CD4-positive, alpha-beta T cell treated with Interleukin-17A for 4 hours (primary cell): ENCODE data around the gene TBC1D8B.

Source experiments
- DNase-seq: peaks from one replicate; pipeline ENCODE4 v3.0.0-alpha.2; 2020; ENCODE audit warnings: mixed read lengths

Gene TBC1D8B

DNA sequence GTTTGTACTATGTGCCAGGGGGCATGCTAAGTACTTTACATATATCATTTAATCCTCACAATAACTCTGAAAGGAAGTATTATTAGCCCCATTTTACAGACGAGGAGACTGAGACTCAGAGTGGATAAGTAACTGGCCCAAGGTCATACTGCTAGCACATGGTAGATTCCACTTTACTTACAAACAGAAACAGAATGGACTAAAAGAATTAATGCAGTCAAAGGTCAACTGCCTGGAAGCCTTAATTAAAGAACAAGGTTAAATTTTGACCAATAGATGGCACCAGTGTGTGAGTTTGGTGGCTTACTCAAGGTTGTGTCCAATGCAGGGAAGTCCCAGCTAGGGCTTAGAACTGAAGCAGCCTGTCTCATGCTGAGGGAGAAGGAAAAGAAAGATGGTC, 96.0 kb downstream of the TBC1D8B start:
- peak; percentile 14 for DNase-seq

DNA sequence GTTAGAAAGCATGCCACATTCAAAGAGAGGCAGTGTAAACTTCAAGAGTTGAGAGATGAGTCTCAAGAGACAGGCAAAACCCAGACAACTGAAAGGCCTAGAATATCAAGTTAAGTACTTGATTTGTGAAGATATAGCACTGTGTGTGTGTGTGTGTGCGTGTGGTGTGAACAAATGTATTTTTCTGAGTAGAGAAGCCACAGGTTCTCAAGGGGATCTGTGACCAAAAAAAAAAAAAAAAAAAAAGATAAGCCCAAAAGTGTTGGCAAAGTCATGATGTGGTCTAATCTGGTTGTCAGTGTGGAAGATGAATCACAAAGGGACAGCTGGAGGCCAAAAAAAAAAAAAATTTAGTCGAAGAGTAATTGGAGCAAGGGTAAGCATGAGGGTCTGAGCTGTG, 96.8 kb downstream of the TBC1D8B start:
- DNase-seq = no peak

- no peak for DNase-seq
These were observed 97.4 kb downstream of the TBC1D8B start for GRCh38 chrX:106899841-106900240.

DNA sequence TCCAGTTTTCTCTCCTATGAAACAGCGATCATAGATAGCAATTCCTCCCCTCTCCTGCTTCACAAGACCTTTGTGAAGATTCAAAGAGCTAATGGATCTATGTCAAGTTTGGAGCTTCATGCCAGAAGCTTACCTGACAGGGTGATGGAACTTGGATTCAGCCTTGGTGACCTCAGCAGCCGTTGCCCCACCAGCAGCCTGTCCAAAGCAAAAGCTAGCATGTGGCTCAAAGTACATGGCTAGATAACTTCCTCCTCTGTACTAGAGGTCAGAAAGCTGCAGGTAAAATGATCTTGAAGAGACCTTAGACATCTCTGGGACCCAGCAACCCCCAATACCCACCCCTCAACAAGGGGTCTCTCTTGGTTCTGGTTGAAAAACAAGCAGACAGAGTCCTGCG, 98.9 kb downstream of the TBC1D8B start:
- DNase-seq = no peak

DNA sequence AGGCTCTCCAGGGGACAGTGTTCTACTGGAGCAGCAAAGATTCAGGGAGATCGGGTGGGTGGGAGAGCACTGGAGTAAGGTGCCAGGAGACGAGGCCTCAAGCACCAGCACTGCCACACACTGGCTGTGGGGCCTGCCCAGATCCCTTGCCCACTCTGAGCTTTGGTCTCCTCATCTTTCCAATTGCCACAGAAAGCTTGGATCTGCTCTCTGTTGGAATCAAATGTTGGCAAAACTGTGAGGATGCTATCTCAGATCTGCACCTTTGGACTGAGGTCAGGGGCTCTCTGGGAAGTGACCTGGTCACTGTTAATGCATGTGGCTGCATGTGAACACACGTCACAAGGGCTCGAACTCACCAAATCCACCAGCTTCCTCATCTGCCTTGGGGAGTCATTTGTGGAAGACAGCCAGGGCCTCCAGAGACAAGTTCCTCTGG, 99.3 kb downstream of the TBC1D8B start:
- no peak for DNase-seq

- no peak for DNase-seq
These were observed 100.2 kb downstream of the TBC1D8B start for GRCh38 chrX:106902684-106903083.

- DNase-seq = no peak
These were observed 100.9 kb downstream of the TBC1D8B start, which contains the start of gene RIPPLY1 for GRCh38 chrX:106903291-106903824. Gene RIPPLY1, minus strand, starts transcription at chrX:106903341. Its CDS starts 54 bp downstream, at chrX:106903287.

DNA sequence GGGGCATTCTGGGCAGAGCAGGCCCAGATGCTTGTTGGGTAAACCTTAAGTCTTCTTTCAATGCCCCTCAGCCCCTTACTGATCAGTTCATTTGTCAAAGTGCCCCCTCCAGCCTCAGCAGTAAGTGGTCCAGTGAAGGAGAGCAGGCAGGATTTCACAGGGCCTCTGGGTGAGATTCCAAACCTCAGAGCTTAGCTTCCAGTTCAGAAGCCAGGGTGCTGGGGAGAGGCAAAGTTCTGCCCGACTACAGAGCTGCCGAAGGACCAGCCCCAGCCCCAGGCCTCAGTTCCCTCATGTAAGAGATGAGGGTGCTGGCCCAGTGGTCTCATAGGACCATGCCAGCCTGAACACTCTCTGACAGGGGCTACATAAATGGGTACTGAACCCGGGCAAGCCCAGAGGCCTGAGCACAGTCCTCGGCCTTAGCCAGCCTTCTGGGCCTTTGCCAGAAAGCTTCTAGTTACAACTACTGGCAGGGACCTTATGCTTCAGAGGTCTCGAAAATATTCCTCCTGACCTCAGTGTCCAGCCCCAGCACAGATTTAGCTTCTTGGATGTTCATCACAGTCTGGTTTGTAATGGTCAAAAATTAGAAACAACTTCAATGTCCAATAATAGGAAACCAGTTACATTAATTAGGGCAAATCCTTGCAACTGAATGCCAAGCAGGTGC, 101.5 kb downstream of the TBC1D8B start:
- no peak for DNase-seq

- no peak for DNase-seq
These were observed 102.7 kb downstream of the TBC1D8B start for GRCh38 chrX:106905064-106905708.

DNA sequence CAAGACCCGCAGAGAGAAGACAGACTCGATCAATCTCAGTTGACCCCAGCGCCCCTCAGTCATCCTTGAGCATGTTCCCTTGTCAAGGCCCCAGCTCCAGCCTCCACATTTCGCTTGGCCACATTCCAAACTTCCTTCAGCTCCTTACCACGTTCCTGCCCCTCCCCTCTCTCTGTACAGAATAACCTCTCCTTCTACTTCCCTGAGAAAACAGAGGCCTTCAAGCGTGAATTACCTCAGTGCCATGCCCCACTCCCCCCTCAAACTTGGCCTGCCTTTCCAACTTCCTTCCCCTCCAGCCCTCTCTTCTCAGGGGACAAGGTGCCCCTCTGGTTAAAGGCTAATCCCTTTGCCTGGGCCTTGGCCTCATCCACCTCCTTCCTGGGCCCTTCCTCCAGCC, 103.9 kb downstream of the TBC1D8B start:
- DNase-seq = no peak

GRCh38 chrX:106912864-106913263, 110.4 kb downstream of the TBC1D8B start:
- DNase-seq = no peak

GRCh38 chrX:106917830-106918500, 115.5 kb downstream of the TBC1D8B start:
- DNase-seq = peak; percentile 46

- no peak for DNase-seq
These were observed 117.5 kb downstream of the TBC1D8B start, which contains the start of gene CLDN2 for GRCh38 chrX:106919932-106920452. Gene CLDN2, plus strand, starts transcription at chrX:106920402. Its CDS starts 7,827 bp downstream, at chrX:106928229.

- DNase-seq = no peak
These were observed 119.2 kb downstream of the TBC1D8B start for GRCh38 chrX:106921637-106922036.
